ENCODE results near the gene CLDN15.

CLDN15 gene

GRCh38 chr7:101186844-101187428, 50.7 kb downstream of the CLDN15 start:
- no peak overlapping the region for H3K27ac ChIP-seq
- TF ChIP-seq CTCF (IDR thresholded peaks at IDR 0.05) = no peak
- no peak for DNase-seq (ENCODE audit: low spot score)

GRCh38 chr7:101186194-101186593, 51.4 kb downstream of the CLDN15 start:
- H3K4me3 ChIP-seq = no peak overlapping the region
- DNase-seq (ENCODE audit: low spot score) = no peak
- no peak overlapping the region for H3K27ac ChIP-seq
- TF ChIP-seq CTCF (IDR thresholded peaks at IDR 0.05) = no peak

More at GRCh38 chr7:101186844-101187428, 50.7 kb downstream of the CLDN15 start:
- H3K4me3 ChIP-seq = no peak overlapping the region

- Histone ChIP-seq H3K4me3 (no peak overlapping the region), H3K27ac (no peak overlapping the region)
- no peak for DNase-seq (ENCODE audit: low spot score)
- no peak for TF ChIP-seq CTCF (IDR thresholded peaks at IDR 0.05)
Observed at GRCh38 chr7:101185258-101185839, 52.3 kb downstream of the CLDN15 start.
